Caco-2 (cell line): ENCODE data around the gene ARPC4. TPM values are rescaled to one million over a fixed set of nuclear protein-coding genes. Genes with fewer than 3 reads are reported as not detected.
"Not testable (repeated sequence)": the region's sequence is repeated elsewhere in the genome, so short reads cannot be mapped to it uniquely, and the experiment has no call there.

Experiments used
- BruUV-seq: library from RNA; stranded (reverse); fragments of 400-500 nt; replicated peaks from 2 replicates; lab custom pipeline; 2021; lab: Mats Ljungman, UMichigan
- CTCF ChIA-PET: fragments of 300-600 bp; sonication (Branson Sonifier 250); formaldehyde crosslinking; loops from one replicate; lab custom pipeline; 2022; ENCODE audit warnings: antibody characterized with exemption; lab: Charles Lee
- POLR2A ChIA-PET: fragments of 300-600 bp; sonication (Branson Sonifier 250); formaldehyde crosslinking; loops from one replicate; lab custom pipeline; 2022; ENCODE audit warnings: antibody characterized with exemption; lab: Charles Lee
- DNase-seq, 2 experiments: peaks; one replicate each; pipeline versions ENCODE4 v3.0.0 to v3.0.0-alpha.2; 2020 to 2022
- H3K27me3 ChIP-seq: replicated peaks from 2 replicates; pipeline ENCODE4 v1.6.0; 2011; ENCODE audit warnings: low read length; ENCODE audit not compliant: control insufficient read depth, insufficient read depth
- H3K36me3 ChIP-seq: 2 replicates; pipeline ENCODE4 v1.5.1; 2011; ENCODE audit warnings: low read length; ENCODE audit not compliant: control insufficient read depth, insufficient read depth
- H3K4me1 ChIP-seq: fragments of 250-450 bp; sonication (Bioruptor Pico); 2 replicates; pipeline ENCODE4 v1.5.1; 2020; ENCODE audit warnings: mild to moderate bottlenecking
- H3K4me3 ChIP-seq: 2 replicates; pipeline ENCODE4 v1.5.1; 2011; ENCODE audit warnings: low read depth, mild to moderate bottlenecking, control low read depth, low read length
- H3K9me3 ChIP-seq: fragments of 250-450 bp; sonication (Bioruptor Pico); 2 replicates; pipeline ENCODE4 v1.5.1; 2020; ENCODE audit warnings: mild to moderate bottlenecking, moderate library complexity
- H3K27ac Mint-ChIP-seq: one replicate; pipeline ENCODE4 v1.8.0; 2022; ENCODE audit warnings: mixed read lengths; ENCODE audit not compliant: unreplicated experiment
- H3K27me3 Mint-ChIP-seq: one replicate; pipeline ENCODE4 v1.8.0; 2022; ENCODE audit warnings: mixed read lengths; ENCODE audit not compliant: insufficient read depth, unreplicated experiment
- H3K36me3 Mint-ChIP-seq: one replicate; pipeline ENCODE4 v1.8.0; 2022; ENCODE audit warnings: mild to moderate bottlenecking, mixed read lengths; ENCODE audit not compliant: insufficient read depth, unreplicated experiment
- H3K4me1 Mint-ChIP-seq: one replicate; pipeline ENCODE4 v1.8.0; 2022; ENCODE audit warnings: low read depth, mixed read lengths; ENCODE audit not compliant: unreplicated experiment
- H3K4me3 Mint-ChIP-seq: one replicate; pipeline ENCODE4 v1.8.0; 2022; ENCODE audit warnings: mild to moderate bottlenecking, moderate library complexity, mixed read lengths; ENCODE audit not compliant: unreplicated experiment
- H3K9me3 Mint-ChIP-seq: one replicate; pipeline ENCODE4 v1.8.0; 2022; ENCODE audit warnings: mixed read lengths; ENCODE audit not compliant: unreplicated experiment
- intact Hi-C: fragments of 100-400 bp; cut with micrococcal nuclease; formaldehyde crosslinking; loops from one replicate; pipeline ENCODE4 v1.10.0; 2022; ENCODE audit not compliant: unreplicated experiment
- total RNA-seq: library from RNA; stranded (reverse); gene quantifications from 2 replicates; pipeline ENCODE4 v1.2.3, GENCODE V29; 2022
- TF ChIP-seq, protein P1 (sequence below), 2 experiments: fragments of 200-600 bp in 1 of 2; IDR thresholded peaks; 1 replicate in 1 of 2; 2 replicates in 1 of 2; pipeline versions ENCODE4 v1.5.1 to v1.8.0; 2011 to 2022; ENCODE audit warnings: antibody characterized with exemption in 1 of 2, control low read depth in 1 of 2, inconsistent platforms in 1 of 2, low read depth in 1 of 2, low read length in 1 of 2, mild to moderate bottlenecking in 1 of 2, moderate library complexity in 1 of 2; ENCODE audit not compliant: insufficient read depth in 1 of 2, severe bottlenecking in 1 of 2, unreplicated experiment in 1 of 2

Gene ARPC4
- total RNA-seq, 1 experiment from 2014 or later: 158 TPM

DNA sequence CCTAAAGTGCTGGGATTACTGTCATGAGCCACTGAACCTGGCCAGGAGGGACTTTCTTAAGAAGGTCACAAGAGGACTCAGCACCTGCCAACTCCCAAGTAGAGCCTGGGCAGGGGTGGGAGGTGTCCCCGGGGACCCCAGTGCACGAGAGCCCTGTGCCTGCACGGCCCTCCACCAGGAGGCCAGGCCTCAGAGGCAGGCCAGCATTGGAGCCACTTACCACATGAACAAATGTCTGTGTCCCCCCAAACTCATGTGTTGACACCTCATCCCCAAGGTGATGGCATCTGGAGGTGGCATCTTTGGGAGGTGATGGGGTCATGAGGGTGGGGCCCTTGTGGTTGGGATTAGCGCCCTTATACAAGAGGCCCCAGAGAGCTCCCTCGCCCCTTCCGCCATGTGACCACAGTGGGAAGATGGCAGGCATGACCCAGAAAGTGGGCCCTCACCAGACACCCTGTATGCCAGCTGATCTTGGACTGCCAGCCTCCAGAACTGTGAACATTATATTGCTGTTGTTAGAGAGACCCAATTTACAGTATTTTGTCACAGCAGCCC lies 54.1 kb downstream of the ARPC4 start:
- ChIA-PET CTCF (interaction anchor here (0.8 kb wide), 1 partner anchor 100 kb away, joined by 4 read pairs; no protein-coding TSS in a partner anchor), POLR2A (interaction anchor here (0.5 to 0.6 kb wide), 2 partner anchors 86 to 153 kb away, joined by 3 to 9 read pairs; no protein-coding TSS in a partner anchor)
- H3K36me3 Mint-ChIP-seq: peaks cover 12% of the 10 kb centered on the region
- no peaks in the 10 kb centered on the region for H3K27me3 ChIP-seq
- TF ChIP-seq, protein P1, sequence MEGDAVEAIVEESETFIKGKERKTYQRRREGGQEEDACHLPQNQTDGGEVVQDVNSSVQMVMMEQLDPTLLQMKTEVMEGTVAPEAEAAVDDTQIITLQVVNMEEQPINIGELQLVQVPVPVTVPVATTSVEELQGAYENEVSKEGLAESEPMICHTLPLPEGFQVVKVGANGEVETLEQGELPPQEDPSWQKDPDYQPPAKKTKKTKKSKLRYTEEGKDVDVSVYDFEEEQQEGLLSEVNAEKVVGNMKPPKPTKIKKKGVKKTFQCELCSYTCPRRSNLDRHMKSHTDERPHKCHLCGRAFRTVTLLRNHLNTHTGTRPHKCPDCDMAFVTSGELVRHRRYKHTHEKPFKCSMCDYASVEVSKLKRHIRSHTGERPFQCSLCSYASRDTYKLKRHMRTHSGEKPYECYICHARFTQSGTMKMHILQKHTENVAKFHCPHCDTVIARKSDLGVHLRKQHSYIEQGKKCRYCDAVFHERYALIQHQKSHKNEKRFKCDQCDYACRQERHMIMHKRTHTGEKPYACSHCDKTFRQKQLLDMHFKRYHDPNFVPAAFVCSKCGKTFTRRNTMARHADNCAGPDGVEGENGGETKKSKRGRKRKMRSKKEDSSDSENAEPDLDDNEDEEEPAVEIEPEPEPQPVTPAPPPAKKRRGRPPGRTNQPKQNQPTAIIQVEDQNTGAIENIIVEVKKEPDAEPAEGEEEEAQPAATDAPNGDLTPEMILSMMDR (IDR thresholded peaks at IDR 0.05; ENCODE audit: insufficient read depth in 1 of 2, low read depth in 1 of 2, low read length in 1 of 2, severe bottlenecking in 1 of 2, unreplicated experiment in 1 of 2): no peak
- H3K4me3 Mint-ChIP-seq: no peak overlapping the region
- H3K27ac Mint-ChIP-seq: no peak overlapping the region
- DNase-seq: no peak
- H3K4me3 ChIP-seq: no peak overlapping the region
- no TSS peak for BruUV-seq
- intact Hi-C loops: no loop called here
- H3K4me1 Mint-ChIP-seq: peaks cover 14% of the 10 kb centered on the region
- H3K27me3 Mint-ChIP-seq: no peaks in the 10 kb centered on the region
- no peaks in the 10 kb centered on the region for H3K36me3 ChIP-seq
- H3K9me3 Mint-ChIP-seq: no peaks in the 10 kb centered on the region
- peaks cover 31% of the 10 kb centered on the region for H3K4me1 ChIP-seq
- H3K9me3 ChIP-seq: no peaks in the 10 kb centered on the region

DNA sequence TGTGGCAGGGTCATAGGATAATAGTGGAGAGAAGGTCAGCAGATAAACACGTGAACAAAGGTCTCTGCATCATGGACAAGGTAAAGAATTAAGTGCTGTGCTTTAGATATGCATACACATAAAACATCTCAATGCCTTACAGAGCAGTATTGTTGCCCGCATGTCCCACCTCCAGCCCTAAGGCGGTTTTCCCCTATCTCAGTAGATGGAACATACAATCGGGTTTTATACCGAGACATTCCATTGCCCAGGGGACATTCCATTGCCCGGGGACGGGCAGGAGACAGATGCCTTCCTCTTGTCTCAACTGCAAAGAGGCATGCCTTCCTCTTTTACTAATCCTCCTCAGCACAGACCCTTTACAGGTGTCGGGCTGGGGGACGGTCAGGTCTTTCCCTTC lies 55.0 kb downstream of the ARPC4 start:
- H3K9me3 ChIP-seq, H3K4me1 Mint-ChIP-seq, H3K36me3 Mint-ChIP-seq, H3K9me3 Mint-ChIP-seq, H3K27me3 ChIP-seq, H3K4me3 ChIP-seq, H3K27ac Mint-ChIP-seq, H3K27me3 Mint-ChIP-seq, BruUV-seq, H3K4me3 Mint-ChIP-seq, H3K36me3 ChIP-seq: not testable (repeated sequence)
- H3K4me1 ChIP-seq: peaks cover 31% of the 10 kb centered on the region
- intact Hi-C loops: loop anchor here (1.0 kb wide), 1 partner anchor 54 kb away; the partner anchor contains the start of gene IL17RE
- peak; percentile 49 to 69 for DNase-seq
- POLR2A ChIA-PET: interaction anchor here (1.4 kb wide), 1 partner anchor 85 kb away, joined by 6 read pairs; no protein-coding TSS in a partner anchor
- CTCF ChIA-PET: interaction anchor here (1.4 kb wide), 1 partner anchor 99 kb away, joined by 7 read pairs; no protein-coding TSS in a partner anchor

DNA sequence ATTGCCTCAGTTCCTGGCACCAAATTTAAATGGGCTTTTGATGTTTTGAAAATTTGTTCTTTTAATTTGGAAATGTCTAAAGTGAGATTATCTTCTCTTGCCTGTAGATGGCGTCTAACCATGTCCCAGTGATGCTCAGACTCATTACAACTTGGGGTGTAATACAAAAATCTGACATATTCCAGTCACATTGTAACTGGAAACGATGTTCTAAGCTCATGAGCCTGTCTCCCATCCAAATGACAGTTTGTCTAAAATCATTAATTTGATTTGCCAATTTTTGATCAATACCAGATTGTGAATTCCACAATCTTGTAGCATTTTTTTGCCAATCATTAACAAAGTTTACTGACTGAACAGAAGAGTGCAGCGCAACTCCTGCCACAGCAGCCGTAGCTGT lies 56.0 kb downstream of the ARPC4 start:
- H3K4me1 ChIP-seq: peaks cover 31% of the 10 kb centered on the region
- TF ChIP-seq, protein P1 (IDR thresholded peaks at IDR 0.05; ENCODE audit: insufficient read depth in 1 of 2, low read depth in 1 of 2, low read length in 1 of 2, severe bottlenecking in 1 of 2, unreplicated experiment in 1 of 2): peak; percentile 31 to 36
- not testable (repeated sequence) for H3K36me3 ChIP-seq, H3K27me3 ChIP-seq, H3K36me3 Mint-ChIP-seq, H3K9me3 ChIP-seq, BruUV-seq, H3K27me3 Mint-ChIP-seq, H3K9me3 Mint-ChIP-seq, H3K4me3 ChIP-seq, H3K27ac Mint-ChIP-seq, H3K4me1 Mint-ChIP-seq
- H3K4me3 Mint-ChIP-seq: peak overlapping the region; percentile 15
- intact Hi-C loops: loop anchor here (1.0 kb wide), 1 partner anchor 53 kb away; the partner anchor contains the start of gene IL17RE
- ChIA-PET CTCF (interaction anchor here (0.6 to 1.4 kb wide), 4 partner anchors 14 to 98 kb away, joined by 3 to 7 read pairs (median 3); no protein-coding TSS in a partner anchor), POLR2A (interaction anchor here (1.4 kb wide), 1 partner anchor 84 kb away, joined by 6 read pairs; no protein-coding TSS in a partner anchor)
- peak in 1 of 2 experiments; percentile 22 for DNase-seq

DNA sequence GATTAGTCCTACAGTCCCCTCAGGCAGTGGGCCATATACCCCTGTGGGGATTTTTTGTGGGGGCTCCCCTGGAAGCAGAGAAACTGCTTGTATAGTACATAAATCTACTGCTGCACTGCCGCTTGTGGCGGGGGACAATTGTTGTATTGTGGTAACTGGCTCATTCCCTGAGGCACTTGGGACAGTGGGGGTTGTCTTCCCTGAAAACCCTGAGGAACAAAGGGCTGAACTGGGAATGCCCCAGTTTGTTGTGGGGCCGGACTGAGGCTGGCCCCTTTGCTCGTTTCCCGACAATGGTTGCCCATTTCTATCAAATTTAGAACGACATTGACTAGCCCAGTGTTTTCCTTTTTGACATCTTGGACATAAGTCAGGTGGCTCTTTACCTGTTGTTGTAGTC lies 58.5 kb downstream of the ARPC4 start:
- DNase-seq, H3K27me3 ChIP-seq, H3K9me3 ChIP-seq, H3K36me3 Mint-ChIP-seq, H3K4me3 Mint-ChIP-seq, H3K4me1 Mint-ChIP-seq, POLR2A ChIA-PET, H3K36me3 ChIP-seq, H3K27ac Mint-ChIP-seq, H3K27me3 Mint-ChIP-seq, H3K4me3 ChIP-seq, H3K9me3 Mint-ChIP-seq, BruUV-seq, intact Hi-C loops, CTCF ChIA-PET: not testable (repeated sequence)
- H3K4me1 ChIP-seq: peaks cover 31% of the 10 kb centered on the region

DNA sequence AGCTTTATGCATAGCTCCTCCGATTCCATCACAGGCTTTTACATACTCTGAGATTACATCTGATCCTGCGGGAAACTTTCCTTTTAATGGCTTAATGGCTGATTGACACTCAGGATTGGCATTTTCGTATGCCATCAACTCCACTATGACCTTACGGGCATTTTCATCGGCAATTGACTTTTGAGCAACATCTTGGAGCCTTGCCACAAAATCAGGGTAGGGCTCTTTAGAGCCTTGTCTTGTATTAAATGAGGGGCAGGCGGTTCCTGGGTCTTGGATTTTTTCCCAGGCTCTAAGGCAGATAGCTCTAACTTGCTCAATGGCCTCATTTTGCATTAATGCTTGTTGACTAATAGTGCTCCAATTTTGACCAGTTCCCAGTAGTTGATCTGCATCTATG lies 59.0 kb downstream of the ARPC4 start:
- H3K4me3 Mint-ChIP-seq, H3K27ac Mint-ChIP-seq, DNase-seq, CTCF ChIA-PET, H3K36me3 ChIP-seq, H3K36me3 Mint-ChIP-seq, H3K4me1 Mint-ChIP-seq, intact Hi-C loops, BruUV-seq, H3K4me3 ChIP-seq, H3K9me3 ChIP-seq, H3K27me3 Mint-ChIP-seq, H3K27me3 ChIP-seq, POLR2A ChIA-PET, H3K9me3 Mint-ChIP-seq: not testable (repeated sequence)
- peaks cover 31% of the 10 kb centered on the region for H3K4me1 ChIP-seq
